H9 (cell line): ENCODE data around the gene BORA. TPM values are rescaled to one million over a fixed set of nuclear protein-coding genes. Genes with fewer than 3 reads are reported as not detected.

Source experiments
- DNase-seq: peaks from one replicate; pipeline ENCODE4 v3.0.0-alpha.2; 2017
- H2AFZ ChIP-seq: one replicate; pipeline ENCODE4 v1.6.1; 2013; ENCODE audit warnings: mild to moderate bottlenecking, low read length, control low read depth, moderate library complexity
- H2AK5ac ChIP-seq: 2 replicates; pipeline ENCODE4 v1.6.1; 2013; ENCODE audit warnings: low read length, control low read depth, mixed read lengths; ENCODE audit not compliant: insufficient read length
- H2BK120ac ChIP-seq: one replicate; pipeline ENCODE4 v1.6.1; 2013; ENCODE audit warnings: low read depth, mild to moderate bottlenecking, low read length, control low read depth, inconsistent platforms; ENCODE audit not compliant: poor library complexity, severe bottlenecking
- H2BK12ac ChIP-seq: 2 replicates; pipeline ENCODE4 v1.6.1; 2013; ENCODE audit warnings: low read length, control low read depth, mixed read lengths, low read depth; ENCODE audit not compliant: insufficient read length
- H2BK15ac ChIP-seq: 2 replicates; pipeline ENCODE4 v1.6.1; 2013; ENCODE audit warnings: low read depth, low read length, control low read depth
- H2BK20ac ChIP-seq: one replicate; pipeline ENCODE4 v1.6.1; 2013; ENCODE audit warnings: low read depth, mild to moderate bottlenecking, low read length, control low read depth, inconsistent platforms; ENCODE audit not compliant: poor library complexity, severe bottlenecking
- H2BK5ac ChIP-seq: 2 replicates; pipeline ENCODE4 v1.6.1; 2013; ENCODE audit warnings: low read length, control low read depth, mixed read lengths; ENCODE audit not compliant: insufficient read length
- H3K14ac ChIP-seq: 2 replicates; pipeline ENCODE4 v1.6.1; 2013; ENCODE audit warnings: low read length, control low read depth; ENCODE audit not compliant: insufficient read depth
- H3K18ac ChIP-seq: 2 replicates; pipeline ENCODE4 v1.6.1; 2013; ENCODE audit warnings: low read depth, mild to moderate bottlenecking, mixed read lengths, low read length, control low read depth; ENCODE audit not compliant: insufficient read length
- H3K23ac ChIP-seq: 2 replicates; pipeline ENCODE4 v1.6.1; 2013; ENCODE audit warnings: low read length, control low read depth, mixed read lengths, low read depth; ENCODE audit not compliant: insufficient read length
- H3K23me2 ChIP-seq: 2 replicates; pipeline ENCODE4 v1.6.1; 2013; ENCODE audit warnings: low read depth, mild to moderate bottlenecking, mixed read lengths, low read length, control low read depth; ENCODE audit not compliant: insufficient read length, poor library complexity, severe bottlenecking
- H3K27ac ChIP-seq: 2 replicates; pipeline ENCODE4 v1.5.1; 2013; ENCODE audit warnings: low read length, control low read depth, mixed read lengths, low read depth; ENCODE audit not compliant: insufficient read length
- H3K27me3 ChIP-seq: 2 replicates; pipeline ENCODE4 v1.6.1; 2013; ENCODE audit warnings: low read length, control low read depth, inconsistent platforms; ENCODE audit not compliant: insufficient read depth
- H3K4ac ChIP-seq: 2 replicates; pipeline ENCODE4 v1.6.1; 2013; ENCODE audit warnings: low read depth, mild to moderate bottlenecking, control low read depth, inconsistent platforms, low read length, moderate library complexity
- H3K4me1 ChIP-seq: 2 replicates; pipeline ENCODE4 v1.6.1; 2013; ENCODE audit warnings: low read length, control low read depth, inconsistent platforms; ENCODE audit not compliant: insufficient read depth
- H3K4me2 ChIP-seq: 2 replicates; pipeline ENCODE4 v1.6.1; 2013; ENCODE audit warnings: low read length, control low read depth, mixed read lengths; ENCODE audit not compliant: insufficient read length, insufficient read depth
- H3K56ac ChIP-seq: 2 replicates; pipeline ENCODE4 v1.6.1; 2013; ENCODE audit warnings: low read depth, mild to moderate bottlenecking, mixed read lengths, low read length, control low read depth; ENCODE audit not compliant: insufficient read length
- H3K79me1 ChIP-seq: 2 replicates; pipeline ENCODE4 v1.6.1; 2013; ENCODE audit warnings: low read depth, mild to moderate bottlenecking, moderate library complexity, low read length, control low read depth, inconsistent platforms; ENCODE audit not compliant: insufficient read depth, poor library complexity, severe bottlenecking
- H3K79me2 ChIP-seq: 2 replicates; pipeline ENCODE4 v1.6.1; 2013; ENCODE audit warnings: low read length, control low read depth, inconsistent platforms; ENCODE audit not compliant: insufficient read depth
- H3K9ac ChIP-seq: 2 replicates; pipeline ENCODE4 v1.6.1; 2013; ENCODE audit warnings: low read length, control low read depth, mixed read lengths; ENCODE audit not compliant: insufficient read length; ENCODE audit errors: extremely low read depth
- H3K9me3 ChIP-seq: one replicate; pipeline ENCODE4 v1.6.1; 2013; ENCODE audit warnings: low read depth, low read length, inconsistent platforms; ENCODE audit not compliant: control insufficient read depth
- H3T11ph ChIP-seq: one replicate; pipeline ENCODE4 v1.6.1; 2013; ENCODE audit warnings: mild to moderate bottlenecking, low read length, control low read depth, inconsistent platforms
- H4K20me1 ChIP-seq: one replicate; pipeline ENCODE4 v1.6.1; 2013; ENCODE audit not compliant: control insufficient read depth, insufficient read length, insufficient read depth
- H4K5ac ChIP-seq: 2 replicates; pipeline ENCODE4 v1.6.1; 2013; ENCODE audit warnings: low read depth, mild to moderate bottlenecking, mixed read lengths, low read length, control low read depth; ENCODE audit not compliant: insufficient read length
- H4K8ac ChIP-seq: replicated peaks from 2 replicates; pipeline ENCODE4 v1.6.1; 2013; ENCODE audit warnings: low read length, control low read depth, mixed read lengths, low read depth; ENCODE audit not compliant: insufficient read length
- H4K91ac ChIP-seq: 2 replicates; pipeline ENCODE4 v1.6.1; 2013; ENCODE audit warnings: low read depth, mild to moderate bottlenecking, moderate library complexity, mixed read lengths, low read length, control low read depth; ENCODE audit not compliant: insufficient read length
- H3K27ac Mint-ChIP-seq, 3 experiments: 2 replicates in 2 of 3; 3 replicates in 1 of 3; pipeline ENCODE4 v1.8.0; 2020 to 2021; ENCODE audit warnings: mixed read lengths in 3 of 3, mild to moderate bottlenecking in 1 of 3, moderate library complexity in 1 of 3
- H3K27me3 Mint-ChIP-seq: 2 replicates; pipeline ENCODE4 v1.8.0; 2021; ENCODE audit warnings: low read depth, mild to moderate bottlenecking, moderate library complexity, mixed read lengths
- H3K36me3 Mint-ChIP-seq, 3 experiments: 2 replicates in 2 of 3; 3 replicates in 1 of 3; pipeline ENCODE4 v1.8.0; 2020 to 2021; ENCODE audit warnings: low read depth in 3 of 3, mixed read lengths in 3 of 3; ENCODE audit not compliant: insufficient read depth in 1 of 3
- H3K4me1 Mint-ChIP-seq, 2 experiments: 2 replicates each; pipeline ENCODE4 v1.8.0; 2020; ENCODE audit warnings: mixed read lengths in 2 of 2
- H3K4me3 Mint-ChIP-seq, 2 experiments: 2 replicates in 1 of 2; 3 replicates in 1 of 2; pipeline ENCODE4 v1.8.0; 2020 to 2021; ENCODE audit warnings: mild to moderate bottlenecking in 2 of 2, mixed read lengths in 2 of 2, moderate library complexity in 1 of 2
- H3K9me3 Mint-ChIP-seq, 2 experiments: 2 replicates in 1 of 2; 3 replicates in 1 of 2; pipeline ENCODE4 v1.8.0; 2020; ENCODE audit warnings: mild to moderate bottlenecking in 2 of 2, mixed read lengths in 2 of 2, moderate library complexity in 1 of 2
- WGBS: extraction: QIAGEN DNeasy Blood & Tissue Kit; methylation state at CpG from one replicate; pipeline ENCODE4 v1.1.7; 2013; ENCODE audit warnings: missing lambda C conversion rate, low lambda C conversion rate, mixed read lengths; ENCODE audit not compliant: insufficient read length; ENCODE audit errors: extremely low coverage; 5-methylcytosine and 5-hydroxymethylcytosine counted together
- long read RNA-seq: library from polyadenylated mRNA; unstranded; transcript quantifications from one replicate; pipeline ENCODE4 v2.0.0, GENCODE V29; 2020
- total RNA-seq: library from RNA; stranded (reverse); gene quantifications from 2 replicates; pipeline ENCODE4 v1.2.1, GENCODE V29; 2021
- TF ChIP-seq, protein P1 (sequence below): fragments of 200-600 bp; sonication (generic); conservative IDR thresholded peaks from 3 replicates; pipeline ENCODE4 v1.8.0; 2021; ENCODE audit warnings: antibody characterized with exemption, mild to moderate bottlenecking

BORA gene
- 16.5 and 17.0 TPM in 2 replicates for total RNA-seq
- long read RNA-seq, transcript BORA-202 (11 exons, 1,673 nt) = minor isoform, 21 of 214 reads
- long read RNA-seq, transcript BORA-203 (12 exons, 2,936 nt) = major isoform, 149 of 214 reads
- long read RNA-seq, partial matches to known transcripts = 1 of 214 reads
- long read RNA-seq, other reads (novel, unspliced or antisense) = 43 of 214 reads

DNA sequence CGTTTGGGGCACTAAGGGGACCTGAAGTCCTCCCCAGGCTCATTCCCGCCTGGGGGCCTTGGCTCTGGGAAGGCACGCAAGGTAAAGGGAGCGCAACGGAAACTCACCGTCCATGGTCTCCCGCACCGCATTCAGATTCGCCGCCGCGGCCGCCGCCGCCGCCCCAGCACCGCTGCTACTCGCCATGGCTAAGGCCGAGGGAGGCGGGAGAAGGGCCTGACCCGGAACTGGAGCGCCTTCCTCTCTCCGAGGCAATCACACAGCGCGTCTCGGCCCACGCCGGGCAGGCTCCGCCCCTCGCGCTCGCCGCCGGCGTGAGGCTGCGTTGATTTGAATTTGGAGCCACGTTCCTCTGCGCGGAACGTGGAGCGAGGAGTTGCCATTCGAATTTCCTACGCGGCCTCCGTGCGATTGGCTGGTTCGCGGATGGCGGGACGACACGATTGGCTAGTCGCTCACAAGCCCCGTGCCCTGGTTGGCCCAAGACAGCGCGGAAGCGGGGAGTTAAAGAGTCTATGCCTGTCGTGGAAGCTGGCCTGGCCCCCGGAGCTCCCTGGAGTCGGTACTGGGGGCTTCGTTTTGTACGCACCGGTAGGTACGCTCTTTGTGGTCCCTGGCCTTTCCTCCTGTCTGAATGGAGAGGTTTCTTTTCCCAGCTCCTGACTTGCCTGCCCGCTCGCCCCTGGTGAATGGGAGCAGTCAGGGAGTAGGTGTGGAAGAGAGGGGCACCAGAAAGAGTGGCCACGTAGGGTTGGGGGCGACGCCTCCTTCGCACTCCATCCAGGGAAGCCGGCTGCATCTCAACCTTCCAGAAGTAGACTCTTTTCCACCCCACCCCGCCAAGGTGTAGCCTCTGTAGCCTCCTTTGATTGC is at the start of gene BORA, which contains the start of gene MZT1:
TSS of gene BORA (plus strand) at position 507 of the 873 bp plus-strand sequence. CDS start 1,018 bp downstream, outside the sequence.
TSS of gene MZT1 (minus strand) at position 213 of the 873 bp plus-strand sequence. CDS start at position 186, 27 bp downstream.
- Histone ChIP-seq H4K91ac (no peak within 1 kb of the TSS), H3K56ac (no peak within 1 kb of the TSS), H3T11ph (no peak within 1 kb of the TSS), H3K14ac (peak within 1 kb of the TSS; percentile 61), H2BK5ac (no peak within 1 kb of the TSS), H3K23ac (no peak within 1 kb of the TSS), H3K4me1 (no peaks in the 10 kb centered on the region), H2BK20ac (no peak within 1 kb of the TSS), H3K27me3 (no peaks in the 10 kb centered on the region), H3K18ac (no peak within 1 kb of the TSS), H3K23me2 (peaks cover 10% of the 10 kb centered on the region), H3K79me2 (peaks cover 13% of the 10 kb centered on the region; the same call in 1 of the 2 replicates), H4K20me1 (no peaks in the 10 kb centered on the region), H2BK120ac (no peak within 1 kb of the TSS), H4K5ac (no peak within 1 kb of the TSS), H3K4ac (no peak within 1 kb of the TSS), H3K9me3 (no peaks in the 10 kb centered on the region), H2BK15ac (no peak within 1 kb of the TSS), H4K8ac (no peak within 1 kb of the TSS), H2AFZ (no peak within 1 kb of the TSS), H3K4me2 (peak within 1 kb of the TSS; percentile 94), H3K9ac (peak within 1 kb of the TSS; percentile 63), H3K27ac (no peak within 1 kb of the TSS), H2AK5ac (no peak within 1 kb of the TSS), H3K79me1 (no peaks in the 10 kb centered on the region), H2BK12ac (no peak within 1 kb of the TSS)
- Mint-ChIP-seq H3K36me3 (peaks cover 14 to 28% (median 26%) of the 10 kb centered on the region in 3 experiments; a peak in 6 of 7 replicates), H3K27me3 (no peaks in the 10 kb centered on the region), H3K27ac (peak within 1 kb of the TSS in 2 of 3 experiments; percentile 93 to 94; a peak in 6 of 7 replicates), H3K9me3 (no peaks in the 10 kb centered on the region), H3K4me3 (peak within 1 kb of the TSS; percentile 90 to 96), H3K4me1 (peaks cover 15 to 17% of the 10 kb centered on the region in 2 experiments)
- TF ChIP-seq, protein P1, sequence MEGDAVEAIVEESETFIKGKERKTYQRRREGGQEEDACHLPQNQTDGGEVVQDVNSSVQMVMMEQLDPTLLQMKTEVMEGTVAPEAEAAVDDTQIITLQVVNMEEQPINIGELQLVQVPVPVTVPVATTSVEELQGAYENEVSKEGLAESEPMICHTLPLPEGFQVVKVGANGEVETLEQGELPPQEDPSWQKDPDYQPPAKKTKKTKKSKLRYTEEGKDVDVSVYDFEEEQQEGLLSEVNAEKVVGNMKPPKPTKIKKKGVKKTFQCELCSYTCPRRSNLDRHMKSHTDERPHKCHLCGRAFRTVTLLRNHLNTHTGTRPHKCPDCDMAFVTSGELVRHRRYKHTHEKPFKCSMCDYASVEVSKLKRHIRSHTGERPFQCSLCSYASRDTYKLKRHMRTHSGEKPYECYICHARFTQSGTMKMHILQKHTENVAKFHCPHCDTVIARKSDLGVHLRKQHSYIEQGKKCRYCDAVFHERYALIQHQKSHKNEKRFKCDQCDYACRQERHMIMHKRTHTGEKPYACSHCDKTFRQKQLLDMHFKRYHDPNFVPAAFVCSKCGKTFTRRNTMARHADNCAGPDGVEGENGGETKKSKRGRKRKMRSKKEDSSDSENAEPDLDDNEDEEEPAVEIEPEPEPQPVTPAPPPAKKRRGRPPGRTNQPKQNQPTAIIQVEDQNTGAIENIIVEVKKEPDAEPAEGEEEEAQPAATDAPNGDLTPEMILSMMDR = no peak
- WGBS = no CpG with 5 or more reads among the region's 71 CpGs
- DNase-seq = peak; percentile 96
